WTC11 (cell line): Measurements from ENCODE around the gene RAB11FIP3. TPM values are rescaled to one million over a fixed set of nuclear protein-coding genes. Genes with fewer than 3 reads are reported as not detected.
A peak's percentile ranks its signal among the peaks of the same experiment; 100 is the strongest.

Experiments
- AFF4 ChIP-seq: sonication (generic); formaldehyde crosslinking; IDR thresholded peaks from 2 replicates; pipeline ENCODE4 v1.8.1; 2023; ENCODE audit warnings: mild to moderate bottlenecking, missing genetic modification reagents, borderline replicate concordance
- AR ChIP-seq: fragments of 250-450 bp; sonication (Bioruptor Pico); IDR thresholded peaks from 2 replicates; pipeline ENCODE4 v1.9.0; 2021; ENCODE audit warnings: mild to moderate bottlenecking
- ATF1 ChIP-seq: sonication (generic); formaldehyde crosslinking; IDR thresholded peaks from 2 replicates; pipeline ENCODE4 v1.8.1; 2023; ENCODE audit warnings: mild to moderate bottlenecking, moderate library complexity, missing genetic modification reagents
- ATF2 ChIP-seq: sonication (generic); formaldehyde crosslinking; IDR thresholded peaks from 2 replicates; pipeline ENCODE4 v1.8.1; 2022; ENCODE audit warnings: low read depth, missing genetic modification reagents, borderline replicate concordance
- ERG ChIP-seq: fragments of 250-450 bp; sonication (Bioruptor Pico); IDR thresholded peaks from 2 replicates; pipeline ENCODE4 v1.8.0; 2021; ENCODE audit warnings: mild to moderate bottlenecking
- ETV6 ChIP-seq: sonication (generic); formaldehyde crosslinking; IDR thresholded peaks from 2 replicates; pipeline ENCODE4 v1.8.1; 2022; ENCODE audit warnings: mild to moderate bottlenecking, missing genetic modification reagents
- IRF2 ChIP-seq: sonication (generic); formaldehyde crosslinking; IDR thresholded peaks from 2 replicates; pipeline ENCODE4 v1.8.0; 2022; ENCODE audit warnings: low read depth, missing genetic modification reagents, borderline replicate concordance
- JUN ChIP-seq: sonication (generic); formaldehyde crosslinking; IDR thresholded peaks from 2 replicates; pipeline ENCODE4 v1.8.0; 2023; ENCODE audit warnings: mild to moderate bottlenecking, missing genetic modification reagents
- NR2C2 ChIP-seq: sonication (generic); formaldehyde crosslinking; IDR thresholded peaks from 2 replicates; pipeline ENCODE4 v1.8.0; 2022; ENCODE audit warnings: mild to moderate bottlenecking, missing genetic modification reagents
- PRDM15 ChIP-seq: sonication (generic); formaldehyde crosslinking; IDR thresholded peaks from 2 replicates; pipeline ENCODE4 v1.8.0; 2022; ENCODE audit warnings: missing genetic modification reagents
- PREB ChIP-seq: sonication (generic); formaldehyde crosslinking; IDR thresholded peaks from 2 replicates; pipeline ENCODE4 v1.8.1; 2022; ENCODE audit warnings: mild to moderate bottlenecking, missing genetic modification reagents, moderate library complexity, borderline replicate concordance
- SMAD4 ChIP-seq: sonication (generic); formaldehyde crosslinking; IDR thresholded peaks from 2 replicates; pipeline ENCODE4 v1.8.0; 2022; ENCODE audit warnings: mild to moderate bottlenecking, missing genetic modification reagents
- SOX15 ChIP-seq: fragments of 250-450 bp; sonication (Bioruptor Pico); IDR thresholded peaks from 2 replicates; pipeline ENCODE4 v1.9.0; 2021; ENCODE audit warnings: mild to moderate bottlenecking
- SP1 ChIP-seq: sonication (generic); formaldehyde crosslinking; conservative IDR thresholded peaks from 2 replicates; pipeline ENCODE4 v1.8.1; 2022; ENCODE audit warnings: missing genetic modification reagents
- ZBTB43 ChIP-seq: sonication (generic); formaldehyde crosslinking; IDR thresholded peaks from 2 replicates; pipeline ENCODE4 v1.8.1; 2023; ENCODE audit warnings: mild to moderate bottlenecking, missing genetic modification reagents
- ZNF263 ChIP-seq: sonication (generic); formaldehyde crosslinking; IDR thresholded peaks from 2 replicates; pipeline ENCODE4 v1.8.1; 2022; ENCODE audit warnings: low read depth, mild to moderate bottlenecking, moderate library complexity, missing genetic modification reagents
- ZNF423 ChIP-seq: fragments of 250-450 bp; sonication (Bioruptor Pico); IDR thresholded peaks from 2 replicates; pipeline ENCODE4 v2.1.2; 2022; ENCODE audit warnings: mild to moderate bottlenecking, moderate library complexity
- ZNF532 ChIP-seq: fragments of 250-450 bp; sonication (Bioruptor Pico); IDR thresholded peaks from 2 replicates; pipeline ENCODE4 v1.9.0; 2021; ENCODE audit warnings: mild to moderate bottlenecking, borderline replicate concordance
- total RNA-seq: library from RNA; stranded (reverse); gene quantifications from 3 replicates; pipeline ENCODE4 v1.2.3, GENCODE V29; 2021

Gene RAB11FIP3
- total RNA-seq, 1 experiment from 2014 or later = 38.6 TPM

GRCh38 chr16:383326-384051 lies 42.0 kb upstream of the RAB11FIP3 start (continued):
- TF ChIP-seq ZNF532 = no peak
- TF ChIP-seq ERG = no peak
- peak; percentile 97 for TF ChIP-seq ZNF423 (CRISPR knock-in tag)
- no peak for TF ChIP-seq AR
- no peak for TF ChIP-seq NR2C2
- peak; percentile 78 for TF ChIP-seq SP1 (CRISPR knock-in tag)
- no peak for TF ChIP-seq ZNF263 (CRISPR knock-in tag)
- no peak for TF ChIP-seq JUN
- TF ChIP-seq AFF4 (CRISPR knock-in tag) = no peak
- TF ChIP-seq ETV6 (CRISPR knock-in tag) = peak; percentile 70; the same call in 1 of the 2 replicates
- TF ChIP-seq ATF1 (CRISPR knock-in tag) = no peak
- 0 out of 2 replicates have a peak, but pooled peaks have one; percentile 25 for TF ChIP-seq PRDM15 (CRISPR knock-in tag)
- no peak for TF ChIP-seq SMAD4 (CRISPR knock-in tag)
- TF ChIP-seq ZBTB43 (CRISPR knock-in tag) = peak; percentile 63; the same call in 1 of the 2 replicates
- no peak for TF ChIP-seq ATF2 (CRISPR knock-in tag)
- TF ChIP-seq PREB (CRISPR knock-in tag) = no peak
- no peak for TF ChIP-seq SOX15 (CRISPR knock-in tag)
- no peak for TF ChIP-seq IRF2 (CRISPR knock-in tag)
